GM12878 (cell line): Measurements from ENCODE around the gene GFAP. TPM values are rescaled to one million over a fixed set of nuclear protein-coding genes. Genes with fewer than 3 reads are reported as not detected.

Experiments used
- ATAC-seq: fragments of 200-7000 bp; cut with Tn5 transposase; 3 replicates; pipeline ENCODE4 v1.9.1; 2020; ENCODE audit warnings: mild to moderate bottlenecking, moderate library complexity
- BruUV-seq: library from RNA; stranded (reverse); fragments of 400-500 nt; replicated peaks from 2 replicates; lab custom pipeline; 2021; lab: Mats Ljungman, UMichigan
- CTCF ChIA-PET: fragments of 300-600 bp; sonication (Branson Sonifier 250); formaldehyde crosslinking; extraction: SDS; loops from one replicate; lab custom pipeline; 2021; ENCODE audit warnings: inconsistent platforms; lab: Yijun Ruan, JAX
- POLR2A ChIA-PET: fragments of 350-600 bp; formaldehyde crosslinking; extraction: SDS; loops from one replicate; lab custom pipeline; 2021; ENCODE audit warnings: inconsistent platforms; lab: Charles Lee
- RAD21 ChIA-PET: fragments of 300-600 bp; sonication (Branson Sonifier 250); formaldehyde crosslinking; loops from one replicate; lab custom pipeline; 2023; ENCODE audit warnings: antibody characterized with exemption; ENCODE audit not compliant: unreplicated experiment; lab: Charles Lee
- SMC1A ChIA-PET: fragments of 300-600 bp; sonication (Branson Sonifier 250); formaldehyde crosslinking; loops from one replicate; lab custom pipeline; 2023; ENCODE audit not compliant: unreplicated experiment, uncharacterized antibody; lab: Charles Lee
- DNase-seq: peaks from one replicate; pipeline ENCODE4 v3.0.0-alpha.2; 2011; ENCODE audit warnings: low read depth, low spot score
- FAIRE-seq: peaks from 3 replicates; lab custom pipeline; 2011; peaks lifted over from hg19 to GRCh38; lab: Jason Lieb, UNC
- H2AFZ ChIP-seq: 2 replicates; pipeline ENCODE4 v1.6.0; 2011; ENCODE audit warnings: low read depth, low read length, control low read depth; ENCODE audit not compliant: control insufficient read depth
- H3K27ac ChIP-seq: 2 replicates; pipeline ENCODE4 v1.5.1; 2011; ENCODE audit warnings: control low read depth; ENCODE audit not compliant: control insufficient read depth, insufficient read depth
- H3K27me3 ChIP-seq, 2 experiments: replicated peaks in 1 of 2; 2 replicates each; pipeline versions ENCODE4 v1.6.0 to v1.6.1; 2011; ENCODE audit warnings: low read length in 1 of 2; ENCODE audit not compliant: control insufficient read depth in 2 of 2, insufficient read depth in 2 of 2
- H3K36me3 ChIP-seq, 2 experiments: 2 replicates each; pipeline ENCODE4 v1.5.1; 2011; ENCODE audit warnings: low read length in 1 of 2; ENCODE audit not compliant: control insufficient read depth in 2 of 2, insufficient read depth in 2 of 2
- H3K4me1 ChIP-seq: 2 replicates; pipeline ENCODE4 v1.6.1; 2011; ENCODE audit warnings: mild to moderate bottlenecking, low read length, moderate library complexity, mixed read lengths; ENCODE audit not compliant: control insufficient read depth, insufficient read depth
- H3K4me2 ChIP-seq: 2 replicates; pipeline ENCODE4 v1.6.0; 2011; ENCODE audit warnings: control low read depth; ENCODE audit not compliant: control insufficient read depth, insufficient read depth
- H3K4me3 ChIP-seq: fragments of 200-600 bp; sonication (generic); 2 replicates; pipeline ENCODE4 v1.5.1; 2016
- H3K79me2 ChIP-seq: 2 replicates; pipeline ENCODE4 v1.6.0; 2011; ENCODE audit warnings: low read length; ENCODE audit not compliant: control insufficient read depth, insufficient read depth
- H3K9ac ChIP-seq: 2 replicates; pipeline ENCODE4 v1.8.0; 2011; ENCODE audit warnings: low read length, control low read depth, mixed read lengths; ENCODE audit not compliant: control insufficient read depth, insufficient read depth
- H3K9me3 ChIP-seq: replicated peaks from 3 replicates; pipeline ENCODE4 v1.5.1; 2011; ENCODE audit warnings: mild to moderate bottlenecking, low read length; ENCODE audit not compliant: control insufficient read depth, insufficient read depth
- H4K20me1 ChIP-seq: 2 replicates; pipeline ENCODE4 v1.6.0; 2011; ENCODE audit not compliant: control insufficient read depth, insufficient read depth
- E2F8 ChIP-seq: fragments of 450-650 bp; IDR thresholded peaks from 2 replicates; pipeline ENCODE4 v1.6.1; 2018; ENCODE audit warnings: mild to moderate bottlenecking, low read depth, moderate library complexity; ENCODE audit not compliant: partially characterized antibody
- FOXM1 ChIP-seq: IDR thresholded peaks from 2 replicates; pipeline ENCODE4 v1.6.1; 2012; ENCODE audit warnings: low read depth, mild to moderate bottlenecking, inconsistent platforms, low read length, moderate library complexity
- PRDM15 ChIP-seq: fragments of 450-650 bp; formaldehyde crosslinking; IDR thresholded peaks from 2 replicates; pipeline ENCODE4 v1.4.0; 2020; ENCODE audit warnings: mild to moderate bottlenecking, moderate library complexity
- RB1 ChIP-seq: fragments of 450-650 bp; formaldehyde crosslinking; IDR thresholded peaks from 2 replicates; pipeline ENCODE4 v1.6.1; 2017; ENCODE audit warnings: mild to moderate bottlenecking, borderline replicate concordance
- TBL1XR1 ChIP-seq: IDR thresholded peaks from 2 replicates; pipeline ENCODE4 v1.6.1; 2012; ENCODE audit warnings: low read depth, low read length, improper control_type of control experiment
- ZBED1 ChIP-seq: IDR thresholded peaks from 2 replicates; pipeline ENCODE4 v1.6.1; 2016; ENCODE audit warnings: borderline replicate concordance
- WGBS: methylation state at CpG from one replicate; pipeline ENCODE4 v1.1.6; 2016; ENCODE audit warnings: low lambda C conversion rate; ENCODE audit not compliant: insufficient replicate concordance, insufficient coverage; ENCODE audit errors: missing lambda C conversion rate; 5-methylcytosine and 5-hydroxymethylcytosine counted together
- in situ Hi-C: fragments of 300-500 bp; cut with MboI; formaldehyde crosslinking; loops from 9 replicates; pipeline ENCODE4 v1.14.3; 2018; ENCODE audit warnings: mixed read lengths
- intact Hi-C: fragments of 100-400 bp; cut with micrococcal nuclease; formaldehyde crosslinking; loops from one replicate; pipeline ENCODE4 v1.14.2; 2022; ENCODE audit not compliant: unreplicated experiment
- polyA plus RNA-seq, 11 experiments: library from polyadenylated mRNA; depleted of rRNA in 4 of 11; unstranded in 6 of 11; stranded (reverse) in 5 of 11; fragments of >200 nt; fragmentation: Nextera tagmentation in 4 of 11; fragmentation: Illumina TruSeq in 1 of 11; extraction: Ambion mirVana in 4 of 11; extraction: Trizol in 1 of 11; gene quantifications; 1 replicate in 1 of 11; 2 replicates in 10 of 11; pipeline versions ENCODE4 v1.2.1 to v1.2.3, GENCODE V29; 2011 to 2016; ENCODE audit warnings: inconsistent platforms in 2 of 11, missing spikeins in 2 of 11, low read depth in 1 of 11
- total RNA-seq, 4 experiments: library from RNA; depleted of rRNA in 3 of 4; stranded (reverse); fragments of >200 nt in 3 of 4; fragmentation: Illumina TruSeq in 1 of 4; extraction: Trizol in 1 of 4; gene quantifications; 2 replicates each; pipeline versions ENCODE4 v1.2.1 to v1.2.3, GENCODE V29; 2013 to 2021

Gene GFAP
- total and polyA plus RNA-seq, 10 of the 15 experiments (the other 5 are each of a cell fraction or from before 2014, with no cell fraction given): 0.04 to 0.25 TPM; not detected in 8

- CTCF ChIA-PET: interaction anchor here (1.0 to 6.9 kb wide), 28 partner anchors 9 to 278 kb away, joined by 3 to 156 read pairs (median 6); partner anchors contain the start of genes ACBD4, C1QL1, EFTUD2 and PLCD3
Measured at GRCh38 chr17:44919411-44919810, 4.1 kb upstream of the GFAP start.

More at GRCh38 chr17:44919411-44919810, 4.1 kb upstream of the GFAP start:
- Histone ChIP-seq H3K9me3 (no peaks in the 10 kb centered on the region), H3K4me1 (peaks cover 12% of the 10 kb centered on the region), H3K27me3 (peaks cover 0 to 3% of the 10 kb centered on the region in 2 experiments; a peak in 1 of 4 replicates), H3K9ac (no peak overlapping the region), H3K79me2 (no peaks in the 10 kb centered on the region), H4K20me1 (no peaks in the 10 kb centered on the region), H3K36me3 (no peaks in the 10 kb centered on the region), H2AFZ (no peak overlapping the region), H3K27ac (no peak overlapping the region), H3K4me2 (no peak overlapping the region)
- WGBS: 46% methylated on average over 2 of the region's 2 CpGs
- no peak; the same call in 2 of the 3 replicates for ATAC-seq
- SMC1A ChIA-PET: interaction anchor here (0.7 to 6.5 kb wide), 14 partner anchors 9 to 179 kb away, joined by 3 to 90 read pairs (median 7); partner anchors contain the start of gene EFTUD2
- FAIRE-seq: no peak
- intact Hi-C loops (no loop called here), in situ Hi-C loops (no loop called here)
- no peak for DNase-seq
- RAD21 ChIA-PET: interaction anchor here (1.0 to 4.6 kb wide), 12 partner anchors 9 to 216 kb away, joined by 3 to 82 read pairs (median 6); partner anchors contain the start of genes ACBD4, C1QL1 and EFTUD2
- POLR2A ChIA-PET: interaction anchor here (1.3 to 2.5 kb wide), 3 partner anchors 100 to 141 kb away, joined by 4 to 13 read pairs (median 10); no protein-coding TSS in a partner anchor
- no TSS peak for BruUV-seq
- no peak for TF ChIP-seq E2F8
- no peak for TF ChIP-seq PRDM15 (CRISPR knock-in tag)
- TF ChIP-seq FOXM1: no peak
- no peak for TF ChIP-seq ZBED1
- no peak for TF ChIP-seq RB1
- no peak for TF ChIP-seq TBL1XR1
- TF ChIP-seq, all 136 proteins: peak for 0
- H3K4me3 ChIP-seq: no peak overlapping the region
